HL-60 (cell line): ENCODE results near the gene SAMHD1.

Experiments
- CTCF ChIP-seq: IDR thresholded peaks from one replicate; pipeline ENCODE4 v1.5.1; 2011; ENCODE audit warnings: low read length, control low read depth, inconsistent platforms; ENCODE audit not compliant: insufficient read depth
- GABPA ChIP-seq: IDR thresholded peaks from 2 replicates; pipeline ENCODE4 v1.6.1; 2012; ENCODE audit warnings: low read depth
- POLR2AphosphoS5 ChIP-seq: IDR thresholded peaks from 2 replicates; pipeline ENCODE4 v1.6.1; 2012; ENCODE audit warnings: low read depth
- REST ChIP-seq: IDR thresholded peaks from 2 replicates; pipeline ENCODE4 v1.6.1; 2012; ENCODE audit warnings: low read depth; ENCODE audit not compliant: insufficient replicate concordance
- SPI1 ChIP-seq: IDR thresholded peaks from 2 replicates; pipeline ENCODE4 v1.6.1; 2012; ENCODE audit warnings: low read depth, mild to moderate bottlenecking, borderline replicate concordance

- TF ChIP-seq POLR2AphosphoS5 (no peak), CTCF (no peak), GABPA (no peak), REST (no peak), SPI1 (no peak)
Observed at GRCh38 chr20:36865076-36865860, 86.2 kb downstream of the SAMHD1 start.
